GM23248 (cell line): ENCODE data around the gene ARL3. TPM values are rescaled to one million over a fixed set of nuclear protein-coding genes. Genes with fewer than 3 reads are reported as not detected.

ENCODE experiments used
- DNase-seq: peaks from one replicate; pipeline ENCODE4 v3.0.0-alpha.2; 2015
- H2AFZ ChIP-seq: fragments of 200-600 bp; sonication (generic); 2 replicates; pipeline ENCODE4 v1.6.1; 2016; ENCODE audit warnings: antibody characterized with exemption
- H3F3A ChIP-seq: fragments of 200-600 bp; sonication (generic); 2 replicates; pipeline ENCODE4 v1.6.1; 2016; ENCODE audit warnings: mild to moderate bottlenecking, antibody characterized with exemption, mixed run types; ENCODE audit not compliant: insufficient read depth
- H3K27ac ChIP-seq: fragments of 200-600 bp; sonication (generic); 2 replicates; pipeline ENCODE4 v1.5.1; 2016; ENCODE audit warnings: mild to moderate bottlenecking
- H3K27me3 ChIP-seq: fragments of 200-600 bp; sonication (generic); replicated peaks from 2 replicates; pipeline ENCODE4 v1.6.1; 2016; ENCODE audit warnings: mild to moderate bottlenecking; ENCODE audit not compliant: insufficient read depth
- H3K36me3 ChIP-seq: fragments of 200-600 bp; sonication (generic); 2 replicates; pipeline ENCODE4 v1.6.1; 2016; ENCODE audit warnings: low read depth, mild to moderate bottlenecking
- H3K4me1 ChIP-seq: fragments of 200-600 bp; sonication (generic); 2 replicates; pipeline ENCODE4 v1.6.1; 2016; ENCODE audit warnings: mild to moderate bottlenecking; ENCODE audit not compliant: insufficient read depth
- H3K4me2 ChIP-seq: fragments of 200-600 bp; sonication (generic); one replicate; pipeline ENCODE4 v1.6.1; 2016; ENCODE audit warnings: mild to moderate bottlenecking; ENCODE audit not compliant: unreplicated experiment
- H3K4me3 ChIP-seq: fragments of 200-600 bp; sonication (generic); 2 replicates; pipeline ENCODE4 v1.5.1; 2016; ENCODE audit warnings: mild to moderate bottlenecking
- H3K79me2 ChIP-seq: fragments of 200-600 bp; sonication (generic); 2 replicates; pipeline ENCODE4 v1.6.1; 2016; ENCODE audit warnings: mild to moderate bottlenecking; ENCODE audit not compliant: insufficient read depth
- H3K9ac ChIP-seq: fragments of 200-600 bp; sonication (generic); 2 replicates; pipeline ENCODE4 v1.6.1; 2016; ENCODE audit warnings: mild to moderate bottlenecking
- H3K9me2 ChIP-seq: fragments of 200-600 bp; sonication (generic); 2 replicates; pipeline ENCODE4 v1.6.1; 2016; ENCODE audit warnings: mixed run types, mild to moderate bottlenecking, moderate library complexity; ENCODE audit not compliant: insufficient read depth
- H3K9me3 ChIP-seq: fragments of 200-600 bp; sonication (generic); one replicate; pipeline ENCODE4 v1.6.1; 2017; ENCODE audit warnings: low read depth
- H4K20me1 ChIP-seq: fragments of 200-600 bp; sonication (generic); 2 replicates; pipeline ENCODE4 v1.6.0; 2016; ENCODE audit not compliant: insufficient read depth
- EZH2 ChIP-seq: fragments of 200-600 bp; sonication (generic); IDR thresholded peaks from 2 replicates; pipeline ENCODE4 v1.6.1; 2018; ENCODE audit warnings: antibody characterized with exemption, mild to moderate bottlenecking; ENCODE audit not compliant: insufficient read depth, poor library complexity, severe bottlenecking
- EZH2phosphoT487 ChIP-seq: fragments of 200-600 bp; sonication (generic); IDR thresholded peaks from 2 replicates; pipeline ENCODE4 v1.6.1; 2018; ENCODE audit warnings: antibody characterized with exemption, moderate library complexity, mild to moderate bottlenecking, low read depth; ENCODE audit not compliant: insufficient read depth
- WGBS, 2 experiments: methylation state at CpG; one replicate each; pipeline ENCODE4 v1.1.6; 2015 to 2017; ENCODE audit warnings: low lambda C conversion rate in 2 of 2, low coverage in 1 of 2; ENCODE audit errors: missing lambda C conversion rate in 2 of 2; 5-methylcytosine and 5-hydroxymethylcytosine counted together
- in situ Hi-C: fragments of 300-500 bp; cut with MboI; formaldehyde crosslinking; loops from 2 replicates; pipeline ENCODE4 v1.15.0; 2020
- polyA plus RNA-seq: library from polyadenylated mRNA; unstranded; fragments of >200 nt; fragmentation: Nextera tagmentation; extraction: Ambion mirVana; gene quantifications from 2 replicates; pipeline ENCODE4 v1.2.1, GENCODE V29; 2016
- total RNA-seq: library from RNA; depleted of rRNA; stranded (reverse); fragments of >200 nt; shearing (Covaris generic); gene quantifications from 2 replicates; pipeline ENCODE4 v1.2.3, GENCODE V29; 2014

The ARL3 gene
- total and polyA plus RNA-seq, 2 experiments from 2014 or later, result 3.8 to 24.1 TPM

DNA sequence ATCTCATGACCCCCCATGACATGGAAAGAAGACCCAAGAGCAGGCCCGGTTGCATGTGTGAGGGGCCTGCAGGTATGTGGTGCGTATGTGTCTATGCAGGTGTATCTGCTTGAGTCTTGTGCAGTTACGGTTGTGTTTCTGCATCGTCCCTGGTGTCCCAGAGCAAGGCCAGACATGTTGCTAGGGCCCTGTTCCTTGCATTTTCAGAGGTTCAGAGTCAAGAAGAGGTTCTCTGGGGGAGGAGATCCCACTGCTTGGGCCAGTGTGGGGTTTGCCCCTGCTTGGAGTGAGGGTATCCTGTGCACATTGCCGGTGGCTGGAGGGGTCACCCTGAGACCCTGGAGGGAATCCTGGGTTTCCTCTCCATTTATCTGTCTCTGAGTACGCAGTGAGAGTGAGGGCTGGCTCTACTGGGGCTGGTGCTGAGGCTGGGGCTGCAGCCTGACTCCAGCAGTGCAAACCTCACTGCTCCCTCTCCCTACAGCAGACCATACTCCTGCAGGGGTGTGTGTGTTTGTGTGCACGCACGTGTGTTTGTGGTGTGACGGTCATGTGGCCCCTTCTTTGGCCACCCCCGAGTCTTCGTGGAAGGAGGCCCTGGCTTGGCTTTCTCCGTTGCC is 65.8 kb downstream of the ARL3 start:
- 37 to 43% methylated on average over 12 of the region's 12 CpGs for WGBS, 2 experiments
- H3K9ac ChIP-seq, result peak overlapping the region; percentile 96; the same call in 1 of the 2 replicates

DNA sequence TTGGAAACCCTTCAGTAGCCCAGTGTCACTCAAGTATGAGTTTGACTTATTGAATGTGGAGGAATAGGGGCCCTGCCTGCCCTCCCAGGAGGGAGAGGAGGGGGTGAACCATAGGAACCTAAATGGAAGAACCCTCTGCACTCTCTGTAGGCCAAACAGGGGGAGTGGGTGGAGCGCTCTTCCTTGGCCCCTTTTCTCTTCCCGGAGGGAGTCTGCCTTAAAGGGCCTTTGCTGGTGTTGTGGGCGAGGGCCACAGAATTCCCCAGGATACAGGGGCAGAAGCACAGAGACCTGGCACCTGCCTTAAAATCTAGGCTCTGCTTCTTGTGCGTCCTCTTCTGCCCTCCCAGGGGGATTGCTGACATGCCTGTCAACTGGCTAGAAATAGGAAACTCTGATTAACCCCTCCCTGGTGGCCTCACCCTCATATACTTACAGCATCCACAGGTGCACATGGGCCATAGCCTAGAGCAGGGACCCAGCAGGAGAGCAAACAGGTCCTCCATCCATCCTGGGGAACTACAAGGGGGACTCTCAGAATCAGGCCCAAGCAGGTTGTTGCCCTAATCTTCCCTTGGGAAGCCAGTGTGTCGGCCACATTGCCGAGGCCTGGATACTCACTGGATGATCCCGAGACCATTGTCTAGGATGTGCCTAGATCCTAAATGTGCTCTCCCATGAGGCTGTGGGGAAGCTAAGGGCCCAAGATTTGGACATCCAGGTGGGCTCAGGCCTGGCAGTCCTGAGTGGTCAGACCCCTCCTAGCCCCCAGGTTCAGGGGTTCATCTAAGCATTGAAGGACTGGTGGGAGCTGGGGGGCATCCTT is 66.5 kb downstream of the ARL3 start:
- H4K20me1 ChIP-seq, result peaks cover 12% of the 10 kb centered on the region; the same call in 1 of the 2 replicates
- H3F3A ChIP-seq, result peaks cover 11% of the 10 kb centered on the region; the same call in 1 of the 2 replicates
- peak overlapping the region; percentile 84 for H3K4me2 ChIP-seq
- no peaks in the 10 kb centered on the region for H3K9me2 ChIP-seq
- peak overlapping the region; percentile 97 for H3K27ac ChIP-seq
- peak overlapping the region; percentile 96 for H3K9ac ChIP-seq
- H3K9me3 ChIP-seq, result no peaks in the 10 kb centered on the region
- DNase-seq, result peak; percentile 23
- no peaks in the 10 kb centered on the region for H3K36me3 ChIP-seq
- in situ Hi-C loops, result no loop called here
- H3K79me2 ChIP-seq, result peaks cover 81% of the 10 kb centered on the region
- peak overlapping the region; percentile 88 for H3K4me3 ChIP-seq
- 20 to 28% methylated on average over 7 of the region's 7 CpGs for WGBS, 2 experiments
- peaks cover 40% of the 10 kb centered on the region for H3K4me1 ChIP-seq
- no peaks in the 10 kb centered on the region for H3K27me3 ChIP-seq
- TF ChIP-seq EZH2phosphoT487 (no peak), EZH2 (no peak)
- H2AFZ ChIP-seq, result no peak overlapping the region

More for the DNA sequence above, 65.8 kb downstream of the ARL3 start:
- in situ Hi-C loops, result no loop called here
- no peaks in the 10 kb centered on the region for H3K9me3 ChIP-seq
- no peaks in the 10 kb centered on the region for H3K9me2 ChIP-seq
- peaks cover 40% of the 10 kb centered on the region for H3K4me1 ChIP-seq
- no peaks in the 10 kb centered on the region for H3K27me3 ChIP-seq
- no peak overlapping the region for H2AFZ ChIP-seq
- H3K4me2 ChIP-seq, result peak overlapping the region; percentile 84
- peak overlapping the region; percentile 88 for H3K4me3 ChIP-seq
- peaks cover 88% of the 10 kb centered on the region for H3K79me2 ChIP-seq
- H3K27ac ChIP-seq, result no peak overlapping the region
- peaks cover 17% of the 10 kb centered on the region; the same call in 1 of the 2 replicates for H4K20me1 ChIP-seq
- DNase-seq, result no peak
- peaks cover 4% of the 10 kb centered on the region; the same call in 1 of the 2 replicates for H3K36me3 ChIP-seq
- TF ChIP-seq EZH2phosphoT487, result no peak
- no peak for TF ChIP-seq EZH2
- H3F3A ChIP-seq, result peaks cover 16% of the 10 kb centered on the region; the same call in 1 of the 2 replicates

- peak overlapping the region; percentile 26; the same call in 1 of the 2 replicates for H2AFZ ChIP-seq
- H3K9me3 ChIP-seq, result no peaks in the 10 kb centered on the region
- H3K9ac ChIP-seq, result peak overlapping the region; percentile 96
- H3F3A ChIP-seq, result peaks cover 11% of the 10 kb centered on the region; the same call in 1 of the 2 replicates
- no peaks in the 10 kb centered on the region for H3K27me3 ChIP-seq
- DNase-seq, result peak; percentile 69
- H3K9me2 ChIP-seq, result no peaks in the 10 kb centered on the region
- H3K27ac ChIP-seq, result peak overlapping the region; percentile 97
- peaks cover 72% of the 10 kb centered on the region for H3K79me2 ChIP-seq
- H3K4me2 ChIP-seq, result peak overlapping the region; percentile 84
- peaks cover 40% of the 10 kb centered on the region for H3K4me1 ChIP-seq
- peak overlapping the region; percentile 88 for H3K4me3 ChIP-seq
- no peaks in the 10 kb centered on the region for H3K36me3 ChIP-seq
- peaks cover 10% of the 10 kb centered on the region; the same call in 1 of the 2 replicates for H4K20me1 ChIP-seq
- no peak for TF ChIP-seq EZH2
- 8 to 10% methylated on average over 17 to 18 of the region's 18 CpGs for WGBS, 2 experiments
- in situ Hi-C loops, result no loop called here
Observed at GRCh38 chr10:102646610-102647442, 67.4 kb downstream of the ARL3 start.
